HG03575 (cell line): ENCODE data around the gene MAN1A2.
"Not testable (repeated sequence)": the region's sequence is repeated elsewhere in the genome, so short reads cannot be mapped to it uniquely, and the experiment has no call there.

Experiments
- ATAC-seq: cut with Tn5 transposase; IDR thresholded peaks from one replicate; pipeline ENCODE4 v1.9.1; 2021; ENCODE audit not compliant: unreplicated experiment, insufficient number of reproducible peaks, low FRiP score; ENCODE audit errors: extremely low read depth

The MAN1A2 gene

GRCh38 chr1:117537291-117537920 is 170.2 kb downstream of the MAN1A2 start:
- ATAC-seq, result no peak

- ATAC-seq, result no peak
These were observed 173.3 kb downstream of the MAN1A2 start for GRCh38 chr1:117540532-117540931.

- no peak for ATAC-seq
These were observed 173.8 kb downstream of the MAN1A2 start for GRCh38 chr1:117541003-117541402.

- no peak for ATAC-seq
These were observed 174.3 kb downstream of the MAN1A2 start for GRCh38 chr1:117541585-117541984.

- no peak for ATAC-seq
These were observed 177.4 kb downstream of the MAN1A2 start for GRCh38 chr1:117544509-117545109.

- no peak for ATAC-seq
These were observed 179.2 kb downstream of the MAN1A2 start for GRCh38 chr1:117546467-117546866.

- ATAC-seq, result no peak
These were observed 186.2 kb downstream of the MAN1A2 start for GRCh38 chr1:117553471-117553870.

- no peak for ATAC-seq
These were observed 188.6 kb downstream of the MAN1A2 start for GRCh38 chr1:117555806-117556205.

- no peak for ATAC-seq
These were observed 189.1 kb downstream of the MAN1A2 start for GRCh38 chr1:117556341-117556740.

GRCh38 chr1:117556976-117557375 is 189.7 kb downstream of the MAN1A2 start:
- no peak for ATAC-seq

GRCh38 chr1:117558451-117558850 is 191.2 kb downstream of the MAN1A2 start:
- ATAC-seq, result not testable (repeated sequence)

GRCh38 chr1:117559139-117559538 is 191.9 kb downstream of the MAN1A2 start:
- ATAC-seq, result no peak

GRCh38 chr1:117559985-117560384 is 192.7 kb downstream of the MAN1A2 start:
- no peak for ATAC-seq

- ATAC-seq, result no peak
These were observed 193.8 kb downstream of the MAN1A2 start for GRCh38 chr1:117561071-117561470.

- no peak for ATAC-seq
These were observed 194.3 kb downstream of the MAN1A2 start for GRCh38 chr1:117561551-117561950.

- ATAC-seq, result no peak
These were observed 195.6 kb downstream of the MAN1A2 start for GRCh38 chr1:117562581-117563491.

GRCh38 chr1:117563492-117563875 is 196.2 kb downstream of the MAN1A2 start:
- ATAC-seq, result no peak

- ATAC-seq, result no peak
These were observed 197.2 kb downstream of the MAN1A2 start for GRCh38 chr1:117564227-117565075.

GRCh38 chr1:117565076-117565556 is 197.9 kb downstream of the MAN1A2 start:
- ATAC-seq, result no peak
